Uterus (tissue), 4 donors: ENCODE data around the gene BABAM2. TPM values are rescaled to one million over a fixed set of nuclear protein-coding genes. Genes with fewer than 3 reads are reported as not detected.

Source experiments
- DNase-seq, 2 donors: peaks; one replicate each; pipeline ENCODE4 v3.0.0-alpha.2; 2019 to 2020
- H3K27ac ChIP-seq, 2 donors: fragments of 200-600 bp; sonication (generic); 1 replicate in 1 of 2; 2 replicates in 1 of 2; pipeline ENCODE4 v1.5.1; 2016 to 2018
- H3K27me3 ChIP-seq, 2 donors: fragments of 200-600 bp; sonication (generic); one replicate each; pipeline ENCODE4 v1.5.1; 2018 to 2019; ENCODE audit warnings: control low read depth in 1 of 2
- H3K36me3 ChIP-seq, 2 donors: fragments of 200-600 bp; sonication (generic); one replicate each; pipeline ENCODE4 v1.5.1; 2019; ENCODE audit warnings: control low read depth in 1 of 2
- H3K4me1 ChIP-seq, 2 donors: fragments of 200-600 bp; sonication (generic); one replicate each; pipeline ENCODE4 v1.5.1; 2018 to 2019; ENCODE audit warnings: control low read depth in 1 of 2
- H3K4me3 ChIP-seq, 2 donors: fragments of 200-600 bp; sonication (generic); 1 replicate in 1 of 2; 2 replicates in 1 of 2; pipeline ENCODE4 v1.5.1; 2018 to 2019; ENCODE audit warnings: mild to moderate bottlenecking in 1 of 2
- H3K9me3 ChIP-seq, 2 donors: fragments of 200-600 bp; sonication (generic); one replicate each; pipeline ENCODE4 v1.5.1; 2019; ENCODE audit warnings: control low read depth in 1 of 2
- POLR2A ChIP-seq, 2 donors: fragments of 450-650 bp; IDR thresholded peaks; one replicate each; pipeline ENCODE4 v1.6.1; 2016; ENCODE audit warnings: antibody characterized with exemption in 2 of 2, mild to moderate bottlenecking in 1 of 2, moderate library complexity in 1 of 2
- intact Hi-C: fragments of 100-400 bp; cut with DNase I; formaldehyde crosslinking; loops from one replicate; pipeline ENCODE4 v1.15.1; 2023; ENCODE audit warnings: low total_unique reads
- total RNA-seq, 4 donors: library from RNA; depleted of rRNA in 3 of 4; stranded (reverse); fragments of >200 nt in 3 of 4; gene quantifications; one replicate each; pipeline versions ENCODE4 v1.1.0 to v1.2.4, GENCODE V29; 2014 to 2023
- TF ChIP-seq, protein P1 (sequence below), 4 experiments: fragments of 200-600 bp in 2 of 4; fragments of 450-650 bp in 2 of 4; sonication (generic) in 2 of 4; IDR thresholded peaks; one replicate each; pipeline ENCODE4 v1.5.1; 2016 to 2019; ENCODE audit warnings: antibody characterized with exemption in 4 of 4, mild to moderate bottlenecking in 2 of 4, moderate library complexity in 1 of 4
- donor health status: DM: yes; HTN: yes; CAD: no.

The BABAM2 gene
- total RNA-seq, 4 donors from 2014 or later: 24.1 to 62.1 (median 32.5) TPM

GRCh38 chr2:27920148-27920885 lies 29.8 kb downstream of the BABAM2 start:
- H3K4me1 ChIP-seq: peaks cover 11 to 15% of the 10 kb centered on the region in 2 donors
- no peak for DNase-seq
- no peak overlapping the region for H3K4me3 ChIP-seq
- TF ChIP-seq POLR2A (IDR thresholded peaks at IDR 0.05): peak in 1 of 2 donors; percentile 30
- TF ChIP-seq, protein P1, sequence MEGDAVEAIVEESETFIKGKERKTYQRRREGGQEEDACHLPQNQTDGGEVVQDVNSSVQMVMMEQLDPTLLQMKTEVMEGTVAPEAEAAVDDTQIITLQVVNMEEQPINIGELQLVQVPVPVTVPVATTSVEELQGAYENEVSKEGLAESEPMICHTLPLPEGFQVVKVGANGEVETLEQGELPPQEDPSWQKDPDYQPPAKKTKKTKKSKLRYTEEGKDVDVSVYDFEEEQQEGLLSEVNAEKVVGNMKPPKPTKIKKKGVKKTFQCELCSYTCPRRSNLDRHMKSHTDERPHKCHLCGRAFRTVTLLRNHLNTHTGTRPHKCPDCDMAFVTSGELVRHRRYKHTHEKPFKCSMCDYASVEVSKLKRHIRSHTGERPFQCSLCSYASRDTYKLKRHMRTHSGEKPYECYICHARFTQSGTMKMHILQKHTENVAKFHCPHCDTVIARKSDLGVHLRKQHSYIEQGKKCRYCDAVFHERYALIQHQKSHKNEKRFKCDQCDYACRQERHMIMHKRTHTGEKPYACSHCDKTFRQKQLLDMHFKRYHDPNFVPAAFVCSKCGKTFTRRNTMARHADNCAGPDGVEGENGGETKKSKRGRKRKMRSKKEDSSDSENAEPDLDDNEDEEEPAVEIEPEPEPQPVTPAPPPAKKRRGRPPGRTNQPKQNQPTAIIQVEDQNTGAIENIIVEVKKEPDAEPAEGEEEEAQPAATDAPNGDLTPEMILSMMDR (IDR thresholded peaks at IDR 0.05): no peak
- peak overlapping the region; percentile 29 to 79 for H3K27ac ChIP-seq
- H3K27me3 ChIP-seq: no peaks in the 10 kb centered on the region
- no peaks in the 10 kb centered on the region for H3K36me3 ChIP-seq
- H3K9me3 ChIP-seq: no peaks in the 10 kb centered on the region
- intact Hi-C loops: no loop called here

GRCh38 chr2:27921424-27921823 lies 30.9 kb downstream of the BABAM2 start:
- Histone ChIP-seq H3K27ac (peak overlapping the region in 1 of 2 donors; percentile 79), H3K9me3 (no peaks in the 10 kb centered on the region), H3K27me3 (no peaks in the 10 kb centered on the region), H3K4me3 (no peak overlapping the region), H3K4me1 (peaks cover under 1 to 5% of the 10 kb centered on the region in 2 donors), H3K36me3 (no peaks in the 10 kb centered on the region)
- intact Hi-C loops: no loop called here
- TF ChIP-seq, protein P1 (IDR thresholded peaks at IDR 0.05): no peak
- TF ChIP-seq POLR2A (IDR thresholded peaks at IDR 0.05): no peak
- DNase-seq: no peak

DNA sequence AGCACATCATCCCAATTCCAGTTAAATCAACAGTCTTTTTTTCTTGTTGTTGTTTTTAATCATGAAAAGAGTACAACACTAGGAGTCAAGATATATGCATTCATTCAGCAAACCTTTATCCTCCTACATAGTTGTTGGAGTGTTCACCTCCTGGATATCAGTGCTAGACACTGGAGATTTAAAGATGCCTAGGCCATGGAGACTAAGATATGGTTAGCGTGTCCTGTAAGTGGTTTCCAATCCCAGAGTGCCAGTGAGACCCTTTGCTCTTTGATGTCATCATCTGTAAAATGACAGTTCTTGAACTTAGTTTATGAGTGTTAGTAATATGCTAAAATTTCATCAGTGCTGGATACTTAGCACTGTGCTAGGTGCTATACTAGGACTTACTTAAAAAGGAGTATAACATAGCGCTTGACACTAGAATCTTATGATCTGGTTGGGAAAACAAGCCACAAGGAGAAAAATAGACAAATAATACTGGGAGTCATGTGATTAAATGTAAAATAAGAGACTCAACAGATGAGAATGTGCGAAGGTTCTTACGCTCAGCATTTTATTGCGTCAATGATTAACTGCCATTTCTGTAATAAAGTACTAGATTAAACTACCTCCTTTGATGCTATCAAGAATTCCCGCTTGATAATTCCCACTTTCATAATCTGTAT lies 31.5 kb downstream of the BABAM2 start:
- DNase-seq: no peak
- H3K4me1 ChIP-seq: peaks cover 0 to 4% of the 10 kb centered on the region in 2 donors
- H3K27ac ChIP-seq: peak overlapping the region; percentile 49 to 79
- no peak overlapping the region for H3K4me3 ChIP-seq
- intact Hi-C loops: no loop called here
- H3K27me3 ChIP-seq: no peaks in the 10 kb centered on the region
- H3K9me3 ChIP-seq: no peaks in the 10 kb centered on the region
- no peak for TF ChIP-seq POLR2A (IDR thresholded peaks at IDR 0.05)
- TF ChIP-seq, protein P1 (IDR thresholded peaks at IDR 0.05): no peak
- H3K36me3 ChIP-seq: no peaks in the 10 kb centered on the region

DNA sequence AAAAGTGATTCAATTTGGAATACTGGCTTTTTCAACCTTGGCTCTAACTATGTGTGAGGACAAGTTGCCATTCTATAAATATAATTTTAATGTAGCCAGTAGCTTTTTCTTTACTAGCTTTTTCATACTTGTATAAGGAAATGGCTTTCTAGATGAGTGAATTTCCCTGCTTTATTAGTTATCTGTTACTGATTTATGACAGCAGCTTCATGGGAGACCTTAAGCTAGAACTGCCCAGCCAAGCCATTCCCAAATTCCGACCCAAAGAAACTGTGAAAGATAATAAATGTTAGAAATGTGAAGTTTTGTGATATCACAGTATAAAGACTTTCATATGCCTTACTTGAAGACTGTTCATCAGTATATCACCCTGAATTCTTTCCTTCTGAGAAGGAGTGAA lies 32.3 kb downstream of the BABAM2 start:
- Histone ChIP-seq H3K4me1 (peaks cover 0 to 4% of the 10 kb centered on the region in 2 donors), H3K36me3 (no peaks in the 10 kb centered on the region), H3K9me3 (no peaks in the 10 kb centered on the region), H3K27me3 (no peaks in the 10 kb centered on the region), H3K4me3 (no peak overlapping the region), H3K27ac (peak overlapping the region; percentile 49 to 79)
- DNase-seq: no peak
- intact Hi-C loops: no loop called here
- TF ChIP-seq, protein P1 (IDR thresholded peaks at IDR 0.05): no peak
- TF ChIP-seq POLR2A (IDR thresholded peaks at IDR 0.05): no peak
